GM18873 (cell line): Measurements from ENCODE around the gene ARHGAP8.
"Not testable (repeated sequence)": the region's sequence is repeated elsewhere in the genome, so short reads cannot be mapped to it uniquely, and the experiment has no call there.

Source experiments
- ATAC-seq: cut with Tn5 transposase; IDR thresholded peaks from one replicate; pipeline ENCODE4 v1.9.1; 2021; ENCODE audit warnings: mild to moderate bottlenecking, moderate library complexity, moderate number of reproducible peaks; ENCODE audit not compliant: unreplicated experiment, low FRiP score

Gene ARHGAP8

DNA sequence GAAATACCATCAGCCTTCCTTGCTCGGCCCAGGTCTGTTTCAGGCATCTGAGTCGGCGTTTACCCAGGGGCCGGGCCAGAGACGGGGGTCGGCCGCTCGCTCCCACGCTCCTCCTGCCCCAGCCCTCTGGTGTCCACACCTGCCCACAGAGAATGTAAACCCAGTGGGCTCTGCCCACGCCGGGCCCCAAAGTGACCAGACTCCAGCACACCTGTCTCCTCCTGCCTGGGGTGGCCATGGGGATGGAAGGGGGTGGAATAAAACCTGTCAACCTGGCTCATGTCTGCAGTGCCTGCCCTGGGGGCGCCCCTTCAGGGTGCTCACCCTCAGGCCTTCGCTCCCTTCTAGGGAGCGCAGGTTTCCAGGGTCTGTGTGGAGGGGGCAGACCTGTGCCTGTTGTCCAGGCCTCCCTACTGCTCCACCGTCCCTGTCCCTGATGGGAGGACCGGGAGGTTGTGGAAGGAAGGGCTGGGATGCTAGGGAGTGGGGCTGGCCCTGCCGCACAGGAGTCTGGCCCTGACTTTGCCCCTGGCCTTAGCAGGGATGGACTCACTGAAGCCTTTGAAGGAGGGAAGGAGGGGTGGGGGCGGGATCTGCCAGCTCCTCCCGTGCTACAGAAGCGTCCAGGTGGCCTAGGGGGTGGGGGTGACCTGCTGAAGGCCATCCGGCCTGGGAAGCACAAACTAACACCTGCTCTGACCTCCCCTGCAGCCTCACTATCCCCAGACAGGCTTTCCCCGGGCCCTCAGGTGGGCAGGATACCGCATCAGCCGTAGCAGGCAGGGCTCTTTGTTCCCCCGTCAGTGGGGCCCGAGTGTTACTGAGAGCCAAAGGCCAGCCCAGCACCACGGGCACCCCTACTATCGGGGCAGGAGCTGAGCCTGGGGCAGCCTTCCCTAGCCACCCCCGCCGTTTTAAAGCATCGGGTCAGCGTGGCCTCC lies 14.7 kb upstream of the ARHGAP8 start:
- ATAC-seq, result no peak

GRCh38 chr22:44738347-44738715 lies 14.0 kb upstream of the ARHGAP8 start:
- ATAC-seq, result no peak

DNA sequence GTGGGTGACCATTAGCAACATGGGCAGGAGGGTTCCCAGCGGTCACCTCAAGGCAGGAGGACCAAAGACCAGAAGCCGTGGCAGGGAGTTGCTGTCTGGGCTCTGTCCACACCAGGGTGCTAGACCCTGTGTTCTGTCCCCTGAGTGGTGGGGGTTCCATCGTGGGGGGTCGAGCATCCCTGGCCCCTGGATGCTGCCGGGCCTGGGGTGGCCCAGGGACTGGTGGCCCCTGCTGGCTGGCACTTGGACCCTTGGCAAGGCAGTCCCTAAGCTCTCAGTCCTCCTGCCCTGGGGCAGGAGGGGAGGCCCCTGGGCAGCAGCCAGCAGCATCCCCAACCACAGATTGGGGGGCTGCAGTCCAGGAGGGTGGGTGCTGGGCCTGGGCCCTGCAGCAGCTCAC lies 13.4 kb upstream of the ARHGAP8 start:
- no peak for ATAC-seq

DNA sequence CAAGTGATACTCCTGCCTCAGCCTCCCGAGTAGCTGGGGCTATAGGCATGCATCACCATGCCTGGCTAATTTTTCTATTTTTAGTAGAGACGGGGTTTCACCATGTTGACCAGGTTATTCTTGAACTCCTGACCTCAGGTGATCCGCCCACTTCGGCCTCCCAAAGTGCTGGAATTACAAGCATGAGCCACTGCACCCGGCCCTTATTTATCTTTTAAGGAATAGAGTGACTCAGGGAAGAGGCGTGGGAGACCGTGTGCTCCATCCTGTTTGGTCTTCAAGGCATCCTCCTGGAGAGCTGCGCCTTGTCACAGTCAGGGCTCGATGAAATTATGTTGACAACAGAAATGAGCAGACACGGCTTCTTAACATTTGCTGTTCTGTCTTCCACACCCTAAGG lies 12.7 kb upstream of the ARHGAP8 start:
- ATAC-seq, result not testable (repeated sequence)

DNA sequence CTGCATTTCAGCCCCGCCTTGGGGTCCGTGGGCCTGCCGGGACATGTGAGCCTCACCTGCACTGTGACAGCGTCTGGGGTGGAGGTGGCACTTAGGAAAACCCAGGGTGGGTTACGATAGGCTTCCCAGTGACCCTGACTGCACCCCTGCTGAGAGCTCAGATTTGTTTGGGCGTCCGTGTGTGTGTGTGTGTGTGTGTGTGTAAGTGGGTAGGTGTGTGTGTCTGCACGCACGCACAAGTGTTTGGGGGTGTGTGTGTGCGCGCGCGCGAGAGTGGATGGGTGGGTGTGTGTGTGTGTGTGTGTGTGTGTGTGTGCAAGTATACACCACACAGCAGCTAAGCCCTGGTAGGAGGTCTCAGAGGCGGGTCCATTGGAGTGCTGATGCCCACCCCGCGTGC lies 12.1 kb upstream of the ARHGAP8 start:
- ATAC-seq, result no peak

- ATAC-seq, result no peak
These were observed 10.4 kb upstream of the ARHGAP8 start for GRCh38 chr22:44741929-44742328.

DNA sequence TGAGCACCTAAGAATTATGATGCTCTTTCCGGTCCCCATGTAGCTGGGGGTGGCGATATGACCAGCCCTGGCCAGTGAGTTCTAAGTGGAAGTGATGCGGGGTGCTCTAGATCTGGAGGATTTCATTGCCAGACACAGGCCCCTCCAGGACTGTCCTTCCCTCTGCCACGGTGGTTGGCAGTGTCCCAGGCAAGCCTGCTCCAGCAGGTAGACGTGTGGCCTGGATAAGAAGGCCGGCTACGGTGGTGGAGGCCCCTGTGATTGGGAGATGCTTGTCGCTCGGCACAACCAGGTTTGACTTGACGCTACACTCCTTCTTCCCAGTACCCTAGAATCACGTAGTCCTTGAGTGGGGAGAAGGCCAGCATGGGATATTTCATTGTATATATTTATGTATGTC lies 9.1 kb upstream of the ARHGAP8 start:
- no peak for ATAC-seq

DNA sequence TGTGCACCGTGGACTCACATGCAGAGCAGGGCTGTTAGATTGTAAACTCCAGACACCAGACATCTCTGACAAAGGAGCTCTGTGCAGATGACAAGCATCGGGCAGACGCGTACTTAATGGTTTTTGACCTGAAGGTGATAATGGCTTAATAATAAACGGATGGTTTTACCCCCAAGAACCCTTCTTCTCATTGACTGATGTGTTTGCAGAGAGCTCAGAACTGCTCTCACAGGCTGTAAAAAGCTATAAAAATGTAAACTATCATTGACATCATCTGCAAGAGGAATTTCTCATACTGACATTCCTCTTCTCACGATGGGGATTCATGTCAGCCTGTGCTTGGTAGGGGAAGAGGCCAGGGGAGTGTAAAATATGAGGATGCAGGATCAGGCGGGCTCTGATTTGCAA lies 8.6 kb upstream of the ARHGAP8 start:
- no peak for ATAC-seq

- ATAC-seq, result no peak
These were observed 6.3 kb upstream of the ARHGAP8 start for GRCh38 chr22:44745853-44746789.

DNA sequence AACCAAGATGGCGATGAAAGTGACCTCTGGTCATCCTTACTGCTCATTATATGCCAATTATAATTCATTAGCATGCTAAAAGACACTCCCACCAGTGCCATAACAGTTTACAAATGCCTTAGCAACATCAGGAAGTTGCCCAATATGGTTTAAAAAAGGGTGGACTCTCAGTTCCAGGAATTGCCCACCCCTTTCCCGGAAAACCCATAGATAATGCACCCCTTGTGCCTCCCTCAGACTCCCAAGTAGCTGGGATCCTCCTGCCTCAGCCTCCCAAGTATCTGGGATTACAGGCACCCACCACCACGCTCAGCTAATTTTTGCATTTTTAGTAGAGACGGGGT lies 4.6 kb upstream of the ARHGAP8 start:
- ATAC-seq, result not testable (repeated sequence)

GRCh38 chr22:44748524-44748923 lies 3.9 kb upstream of the ARHGAP8 start:
- no peak for ATAC-seq

- no peak for ATAC-seq
These were observed 1.9 kb upstream of the ARHGAP8 start for GRCh38 chr22:44750481-44750880.

- no peak for ATAC-seq
These were observed 1.0 kb downstream of the ARHGAP8 start for GRCh38 chr22:44753189-44754042.

GRCh38 chr22:44754998-44755397 lies 2.6 kb downstream of the ARHGAP8 start:
- no peak for ATAC-seq

DNA sequence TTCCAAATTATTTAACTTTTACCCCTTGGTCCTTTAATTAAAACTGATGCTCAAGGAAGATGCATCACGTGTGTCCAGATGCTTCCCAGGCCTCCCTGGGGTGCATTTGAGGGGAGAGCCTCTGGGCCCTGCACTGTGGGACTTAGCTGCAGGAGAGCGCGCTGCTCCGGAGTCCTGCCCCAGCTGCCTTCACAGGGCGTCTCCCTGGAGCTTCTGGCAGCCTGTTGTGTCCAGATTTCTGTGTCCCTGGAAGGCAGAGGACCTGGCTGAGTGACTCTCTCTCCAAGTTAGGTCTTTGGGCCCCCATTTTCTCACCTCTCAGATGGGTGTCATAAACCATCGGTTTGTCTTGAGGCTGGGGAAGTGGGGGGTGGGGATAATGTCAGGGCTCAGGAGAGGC lies 3.0 kb downstream of the ARHGAP8 start:
- ATAC-seq, result no peak

GRCh38 chr22:44755956-44756361 lies 3.6 kb downstream of the ARHGAP8 start:
- no peak for ATAC-seq

GRCh38 chr22:44758344-44758973 lies 6.1 kb downstream of the ARHGAP8 start:
- no peak for ATAC-seq

DNA sequence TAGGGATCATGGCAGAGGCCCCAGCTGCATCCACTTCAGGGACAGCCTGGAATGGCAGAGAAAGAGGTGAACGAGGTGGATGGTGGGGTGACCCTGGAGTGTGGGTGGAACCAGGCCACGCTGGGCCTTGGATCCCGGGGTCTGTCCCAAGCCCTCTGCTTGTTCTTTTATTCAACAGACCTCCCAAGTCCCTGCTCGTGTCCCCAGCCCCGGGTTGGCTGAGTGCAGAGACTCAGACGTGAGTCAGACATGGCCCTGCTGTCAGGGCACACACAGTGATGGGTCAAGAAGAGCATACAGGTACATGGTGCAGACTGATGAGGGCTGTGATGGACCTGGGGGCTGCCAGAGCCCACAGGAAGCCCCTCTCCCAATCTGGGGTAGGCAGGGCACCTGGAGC lies 6.6 kb downstream of the ARHGAP8 start:
- no peak for ATAC-seq

- no peak for ATAC-seq
These were observed 7.3 kb downstream of the ARHGAP8 start for GRCh38 chr22:44759430-44760310.
